Stomach smooth muscle (tissue), 2 donors: ENCODE results near the gene SCAMP4.

ENCODE experiments used
- H3K27ac ChIP-seq: one replicate; pipeline ENCODE4 v1.7.0; 2013; ENCODE audit warnings: mild to moderate bottlenecking, low read length, inconsistent platforms
- H3K27me3 ChIP-seq, 2 donors: one replicate each; pipeline ENCODE4 v1.7.0; 2013; ENCODE audit warnings: low read length in 2 of 2; ENCODE audit not compliant: insufficient read depth in 2 of 2, control insufficient read depth in 1 of 2
- H3K36me3 ChIP-seq, 2 donors: one replicate each; pipeline ENCODE4 v1.7.0; 2013; ENCODE audit warnings: low read length in 2 of 2; ENCODE audit not compliant: control insufficient read depth in 2 of 2, insufficient read depth in 2 of 2
- H3K4me1 ChIP-seq: one replicate; pipeline ENCODE4 v1.7.0; 2013; ENCODE audit warnings: low read length; ENCODE audit not compliant: control insufficient read depth, insufficient read depth
- H3K4me3 ChIP-seq, 2 donors: one replicate each; pipeline ENCODE4 v1.7.0; 2013; ENCODE audit warnings: low read length in 2 of 2
- H3K9ac ChIP-seq, 2 donors: one replicate each; pipeline ENCODE4 v1.7.0; 2013; ENCODE audit warnings: low read length in 2 of 2, mild to moderate bottlenecking in 1 of 2
- H3K9me3 ChIP-seq, 2 donors: one replicate each; pipeline ENCODE4 v1.7.0; 2013; ENCODE audit warnings: low read length in 2 of 2; ENCODE audit not compliant: control insufficient read depth in 2 of 2
- donor health status: healthy.
- donor health status: Pancreatic carcinoma.

The SCAMP4 gene

DNA sequence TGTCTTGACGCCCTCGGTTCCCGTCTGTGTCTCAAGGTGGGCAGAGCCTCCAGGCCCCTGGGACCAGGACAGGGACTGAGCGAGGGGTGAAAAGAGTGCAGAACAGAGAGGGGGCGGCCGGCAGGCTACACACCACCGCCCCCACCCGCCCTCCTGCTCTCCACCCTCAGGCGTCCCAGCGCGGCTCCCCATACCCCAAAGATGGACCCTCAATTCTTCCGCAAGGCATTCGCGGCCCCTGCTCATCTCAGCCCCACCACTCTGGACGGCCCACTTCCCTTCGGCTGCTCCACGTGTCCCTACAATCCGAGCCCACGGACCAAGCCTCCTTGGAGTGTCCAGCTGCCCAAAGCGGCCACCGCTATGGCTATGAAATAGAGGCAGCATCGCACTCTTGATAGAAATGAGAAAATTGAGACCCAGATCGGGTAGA lies 43.6 kb upstream of the SCAMP4 start:
- peak overlapping the region; percentile 3 to 40 for H3K4me3 ChIP-seq
- H3K27me3 ChIP-seq: peaks cover 2 to 25% of the 10 kb centered on the region in 2 donors
- H3K4me1 ChIP-seq: peaks cover 51% of the 10 kb centered on the region
- H3K27ac ChIP-seq: no peak overlapping the region
- H3K9me3 ChIP-seq: no peaks in the 10 kb centered on the region
- H3K9ac ChIP-seq: peak overlapping the region in 1 of 2 donors; percentile 19
- no peaks in the 10 kb centered on the region for H3K36me3 ChIP-seq

DNA sequence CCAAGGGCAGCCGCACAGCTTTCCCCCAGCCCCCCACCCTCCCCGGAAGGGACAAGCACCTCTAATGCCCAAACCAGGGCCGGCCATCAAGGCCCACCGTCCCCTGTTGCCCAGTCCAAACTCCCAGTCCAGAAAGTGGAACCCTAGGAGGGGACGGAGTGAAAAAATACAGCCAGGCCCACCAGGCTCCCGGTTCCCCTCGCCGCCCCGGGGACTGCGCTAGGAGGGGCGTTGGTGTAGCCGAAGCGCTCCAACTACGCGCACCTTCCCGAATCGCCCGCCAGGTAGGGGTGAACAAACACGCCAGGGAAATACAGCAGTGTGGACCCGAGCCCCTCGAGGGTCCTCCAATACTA lies 43.2 kb upstream of the SCAMP4 start:
- Histone ChIP-seq H3K9ac (peak overlapping the region in 1 of 2 donors; percentile 19), H3K9me3 (no peaks in the 10 kb centered on the region), H3K27me3 (peaks cover 2 to 24% of the 10 kb centered on the region in 2 donors), H3K4me1 (peaks cover 48% of the 10 kb centered on the region), H3K27ac (no peak overlapping the region), H3K36me3 (no peaks in the 10 kb centered on the region), H3K4me3 (peak overlapping the region; percentile 40 to 76)

GRCh38 chr19:1862424-1863327 lies 42.5 kb upstream of the SCAMP4 start:
- H3K27me3 ChIP-seq: peaks cover 2 to 19% of the 10 kb centered on the region in 2 donors
- H3K9me3 ChIP-seq: no peaks in the 10 kb centered on the region
- H3K36me3 ChIP-seq: no peaks in the 10 kb centered on the region
- H3K27ac ChIP-seq: no peak overlapping the region
- peak overlapping the region in 1 of 2 donors; percentile 19 for H3K9ac ChIP-seq
- peak overlapping the region; percentile 46 to 76 for H3K4me3 ChIP-seq
- H3K4me1 ChIP-seq: peaks cover 44% of the 10 kb centered on the region

GRCh38 chr19:1863328-1863637 lies 41.9 kb upstream of the SCAMP4 start, which contains the start of gene KLF16:
Gene KLF16, minus strand, starts transcription at chr19:1863579. Its CDS starts 82 bp downstream, at chr19:1863497.
- Histone ChIP-seq H3K9ac (peak within 1 kb of the TSS; percentile 36 to 74), H3K4me3 (peak within 1 kb of the TSS; percentile 50 to 78), H3K27ac (peak within 1 kb of the TSS; percentile 49), H3K36me3 (no peaks in the 10 kb centered on the region), H3K9me3 (no peaks in the 10 kb centered on the region), H3K27me3 (peaks cover 2 to 19% of the 10 kb centered on the region in 2 donors), H3K4me1 (peaks cover 39% of the 10 kb centered on the region)

DNA sequence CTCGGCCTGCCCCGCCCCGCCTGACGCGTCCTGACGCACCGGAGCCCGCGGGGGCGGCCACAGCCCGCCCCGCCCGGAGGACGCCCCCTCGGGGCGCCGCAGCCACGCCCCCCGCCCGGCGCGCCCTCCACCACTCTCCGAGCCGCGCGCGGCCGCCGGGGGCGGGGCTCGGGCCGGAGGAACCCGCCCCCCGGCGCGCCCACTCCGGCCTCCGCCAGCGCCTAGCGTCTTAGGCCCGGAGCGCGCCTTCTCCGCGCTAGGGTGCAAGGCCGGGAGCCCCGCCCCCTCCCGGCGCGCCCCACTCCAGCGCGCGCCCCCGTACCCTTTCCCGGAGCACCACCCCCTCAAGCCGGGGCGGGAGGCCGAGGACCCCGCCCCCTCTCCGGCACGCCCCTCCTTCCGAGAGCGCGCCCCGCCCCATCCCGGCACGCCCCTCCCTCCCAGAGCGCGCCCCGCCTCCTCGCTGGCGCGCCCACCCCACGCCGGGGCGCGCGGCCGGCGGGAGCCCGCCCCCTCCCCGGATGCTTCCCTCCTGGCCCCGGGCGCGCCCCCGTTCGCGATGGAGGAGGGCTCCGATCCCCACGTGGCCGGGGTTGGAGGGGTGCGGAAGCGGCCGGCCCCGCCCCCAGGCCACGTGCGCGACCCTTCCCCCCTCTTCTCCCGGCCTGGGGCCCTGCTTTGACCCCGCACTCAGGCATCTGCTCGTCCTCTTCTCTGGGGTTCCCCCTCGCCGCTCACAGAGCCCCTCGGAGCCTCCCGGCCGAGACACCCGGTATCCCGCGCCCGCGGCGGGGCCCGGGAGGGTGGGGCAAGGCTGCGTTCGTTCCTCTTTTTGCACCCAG lies 41.3 kb upstream of the SCAMP4 start:
- Histone ChIP-seq H3K9me3 (no peaks in the 10 kb centered on the region), H3K9ac (peak overlapping the region; percentile 36 to 74), H3K27ac (peak overlapping the region; percentile 49), H3K4me3 (peak overlapping the region; percentile 50 to 78), H3K27me3 (peaks cover 2 to 16% of the 10 kb centered on the region in 2 donors), H3K36me3 (no peaks in the 10 kb centered on the region), H3K4me1 (peaks cover 37% of the 10 kb centered on the region)

- H3K27ac ChIP-seq: peak overlapping the region; percentile 49
- no peaks in the 10 kb centered on the region for H3K9me3 ChIP-seq
- peak overlapping the region; percentile 50 to 78 for H3K4me3 ChIP-seq
- H3K4me1 ChIP-seq: peaks cover 34% of the 10 kb centered on the region
- H3K9ac ChIP-seq: peak overlapping the region; percentile 36 to 74
- no peaks in the 10 kb centered on the region for H3K36me3 ChIP-seq
- peaks cover 2 to 11% of the 10 kb centered on the region in 2 donors for H3K27me3 ChIP-seq
These were observed 40.6 kb upstream of the SCAMP4 start for GRCh38 chr19:1864480-1865171.

- Histone ChIP-seq H3K9ac (peak overlapping the region; percentile 36 to 74), H3K4me1 (peaks cover 30% of the 10 kb centered on the region), H3K4me3 (peak overlapping the region in 1 of 2 donors; percentile 29), H3K27me3 (peaks cover 1 to 10% of the 10 kb centered on the region in 2 donors), H3K27ac (peak overlapping the region; percentile 49), H3K9me3 (no peaks in the 10 kb centered on the region), H3K36me3 (no peaks in the 10 kb centered on the region)
These were observed 39.8 kb upstream of the SCAMP4 start for GRCh38 chr19:1865172-1866010.

DNA sequence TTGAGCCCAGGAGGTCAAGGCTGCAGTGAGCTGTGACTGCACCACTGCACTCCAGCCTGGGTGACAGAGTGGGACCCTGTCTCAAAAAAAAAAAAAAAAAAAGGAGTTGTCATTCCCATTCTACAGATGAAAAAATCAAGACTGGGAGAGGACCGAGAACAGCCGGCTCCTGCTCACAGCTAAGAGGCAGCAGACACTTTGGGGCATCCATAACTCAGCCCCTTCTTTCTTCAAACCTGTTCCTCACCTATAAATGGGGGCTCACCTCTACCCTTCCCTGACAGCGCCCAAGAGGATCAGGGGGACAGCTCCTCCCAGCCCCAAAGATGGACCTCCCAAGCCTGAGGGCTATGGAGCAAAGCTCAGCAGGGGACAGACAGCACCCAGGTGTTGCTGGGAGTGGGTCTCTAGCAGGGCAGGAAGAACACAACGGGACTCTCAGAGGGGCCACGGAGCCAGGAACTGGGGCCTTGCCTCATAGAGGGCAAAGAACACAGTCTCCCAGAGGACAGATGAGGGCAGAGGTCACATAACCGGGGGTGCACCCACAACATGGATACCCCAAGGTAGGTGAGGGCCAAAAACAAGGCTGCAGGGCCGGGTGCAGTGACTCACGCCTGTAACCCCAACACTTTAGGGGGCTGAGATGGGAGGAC lies 38.4 kb upstream of the SCAMP4 start:
- no peaks in the 10 kb centered on the region for H3K9me3 ChIP-seq
- no peak overlapping the region for H3K27ac ChIP-seq
- no peak overlapping the region for H3K4me3 ChIP-seq
- H3K4me1 ChIP-seq: peaks cover 17% of the 10 kb centered on the region
- no peaks in the 10 kb centered on the region for H3K36me3 ChIP-seq
- H3K27me3 ChIP-seq: no peaks in the 10 kb centered on the region
- H3K9ac ChIP-seq: no peak overlapping the region

- no peak overlapping the region for H3K4me3 ChIP-seq
- no peaks in the 10 kb centered on the region for H3K9me3 ChIP-seq
- H3K36me3 ChIP-seq: no peaks in the 10 kb centered on the region
- no peak overlapping the region for H3K9ac ChIP-seq
- no peak overlapping the region for H3K27ac ChIP-seq
- H3K4me1 ChIP-seq: peaks cover 12% of the 10 kb centered on the region
- H3K27me3 ChIP-seq: no peaks in the 10 kb centered on the region
These were observed 37.9 kb upstream of the SCAMP4 start for GRCh38 chr19:1867349-1867724.
